ENCODE data around the gene OTOGL. TPM values are rescaled to one million over a fixed set of nuclear protein-coding genes. Genes with fewer than 3 reads are reported as not detected.

OTOGL gene
- polyA plus RNA-seq, 1 donor from 2014 or later = 0.33 TPM

DNA sequence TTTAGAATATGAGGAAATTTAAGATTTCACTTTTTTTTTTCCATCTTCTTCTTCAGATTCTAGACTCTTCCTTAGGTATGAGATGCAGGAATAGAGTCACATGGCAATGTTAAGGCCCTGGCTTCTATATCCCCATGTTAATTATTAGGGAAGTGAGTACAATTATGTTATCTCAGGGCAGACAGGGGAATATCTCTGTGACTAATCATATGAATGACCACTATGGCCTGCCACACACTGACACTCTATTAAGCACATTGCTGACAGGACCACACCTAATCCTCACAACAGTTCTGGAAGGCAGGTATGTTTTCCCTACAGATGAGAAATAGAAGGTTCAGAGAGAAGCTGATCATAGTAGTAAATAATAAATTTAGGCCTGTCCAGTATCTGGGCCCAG lies 275.3 kb downstream of the OTOGL start:
- Histone ChIP-seq H2AFZ (ENCODE audit: low read depth, low read length) (no peak overlapping the region), H3K9ac (ENCODE audit: low read length) (no peak overlapping the region), H3K36me3 (ENCODE audit: insufficient read depth, low read length) (no peaks in the 10 kb centered on the region), H3K27ac (ENCODE audit: low read length) (no peak overlapping the region), H3K27me3 (ENCODE audit: insufficient read depth, low read depth, low read length) (no peaks in the 10 kb centered on the region), H3F3A (ENCODE audit: insufficient read depth, low read length, poor library complexity, severe bottlenecking) (no peaks in the 10 kb centered on the region), H3K4me2 (ENCODE audit: low read length) (no peak overlapping the region), H3K4me3 (ENCODE audit: low read length) (no peak overlapping the region), H3K9me2 (ENCODE audit: insufficient read depth, low read length) (no peaks in the 10 kb centered on the region), H4K20me1 (ENCODE audit: insufficient read depth) (no peaks in the 10 kb centered on the region), H3K79me2 (replicated peaks; ENCODE audit: insufficient read depth, low read length) (no peaks in the 10 kb centered on the region), H3K9me3 (ENCODE audit: low read length) (no peaks in the 10 kb centered on the region)
- TF ChIP-seq POLR2AphosphoS5 (IDR thresholded peaks at IDR 0.05) (no peak), EP300 (conservative IDR thresholded peaks at IDR 0.05; ENCODE audit: poor library complexity, severe bottlenecking) (no peak), EZH2 (IDR thresholded peaks at IDR 0.05; ENCODE audit: borderline replicate concordance, insufficient read depth, low read length, poor library complexity, severe bottlenecking) (no peak), SMC3 (conservative IDR thresholded peaks at IDR 0.05; ENCODE audit: poor library complexity) (no peak), MXI1 (conservative IDR thresholded peaks at IDR 0.05; ENCODE audit: poor library complexity, severe bottlenecking) (no peak), RAD21 (conservative IDR thresholded peaks at IDR 0.05) (no peak), TAF1 (IDR thresholded peaks at IDR 0.05; ENCODE audit: low read depth) (no peak)
- TF ChIP-seq, protein P1, sequence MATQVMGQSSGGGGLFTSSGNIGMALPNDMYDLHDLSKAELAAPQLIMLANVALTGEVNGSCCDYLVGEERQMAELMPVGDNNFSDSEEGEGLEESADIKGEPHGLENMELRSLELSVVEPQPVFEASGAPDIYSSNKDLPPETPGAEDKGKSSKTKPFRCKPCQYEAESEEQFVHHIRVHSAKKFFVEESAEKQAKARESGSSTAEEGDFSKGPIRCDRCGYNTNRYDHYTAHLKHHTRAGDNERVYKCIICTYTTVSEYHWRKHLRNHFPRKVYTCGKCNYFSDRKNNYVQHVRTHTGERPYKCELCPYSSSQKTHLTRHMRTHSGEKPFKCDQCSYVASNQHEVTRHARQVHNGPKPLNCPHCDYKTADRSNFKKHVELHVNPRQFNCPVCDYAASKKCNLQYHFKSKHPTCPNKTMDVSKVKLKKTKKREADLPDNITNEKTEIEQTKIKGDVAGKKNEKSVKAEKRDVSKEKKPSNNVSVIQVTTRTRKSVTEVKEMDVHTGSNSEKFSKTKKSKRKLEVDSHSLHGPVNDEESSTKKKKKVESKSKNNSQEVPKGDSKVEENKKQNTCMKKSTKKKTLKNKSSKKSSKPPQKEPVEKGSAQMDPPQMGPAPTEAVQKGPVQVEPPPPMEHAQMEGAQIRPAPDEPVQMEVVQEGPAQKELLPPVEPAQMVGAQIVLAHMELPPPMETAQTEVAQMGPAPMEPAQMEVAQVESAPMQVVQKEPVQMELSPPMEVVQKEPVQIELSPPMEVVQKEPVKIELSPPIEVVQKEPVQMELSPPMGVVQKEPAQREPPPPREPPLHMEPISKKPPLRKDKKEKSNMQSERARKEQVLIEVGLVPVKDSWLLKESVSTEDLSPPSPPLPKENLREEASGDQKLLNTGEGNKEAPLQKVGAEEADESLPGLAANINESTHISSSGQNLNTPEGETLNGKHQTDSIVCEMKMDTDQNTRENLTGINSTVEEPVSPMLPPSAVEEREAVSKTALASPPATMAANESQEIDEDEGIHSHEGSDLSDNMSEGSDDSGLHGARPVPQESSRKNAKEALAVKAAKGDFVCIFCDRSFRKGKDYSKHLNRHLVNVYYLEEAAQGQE (IDR thresholded peaks at IDR 0.05; ENCODE audit: borderline replicate concordance) = no peak
- TF ChIP-seq, protein P2, sequence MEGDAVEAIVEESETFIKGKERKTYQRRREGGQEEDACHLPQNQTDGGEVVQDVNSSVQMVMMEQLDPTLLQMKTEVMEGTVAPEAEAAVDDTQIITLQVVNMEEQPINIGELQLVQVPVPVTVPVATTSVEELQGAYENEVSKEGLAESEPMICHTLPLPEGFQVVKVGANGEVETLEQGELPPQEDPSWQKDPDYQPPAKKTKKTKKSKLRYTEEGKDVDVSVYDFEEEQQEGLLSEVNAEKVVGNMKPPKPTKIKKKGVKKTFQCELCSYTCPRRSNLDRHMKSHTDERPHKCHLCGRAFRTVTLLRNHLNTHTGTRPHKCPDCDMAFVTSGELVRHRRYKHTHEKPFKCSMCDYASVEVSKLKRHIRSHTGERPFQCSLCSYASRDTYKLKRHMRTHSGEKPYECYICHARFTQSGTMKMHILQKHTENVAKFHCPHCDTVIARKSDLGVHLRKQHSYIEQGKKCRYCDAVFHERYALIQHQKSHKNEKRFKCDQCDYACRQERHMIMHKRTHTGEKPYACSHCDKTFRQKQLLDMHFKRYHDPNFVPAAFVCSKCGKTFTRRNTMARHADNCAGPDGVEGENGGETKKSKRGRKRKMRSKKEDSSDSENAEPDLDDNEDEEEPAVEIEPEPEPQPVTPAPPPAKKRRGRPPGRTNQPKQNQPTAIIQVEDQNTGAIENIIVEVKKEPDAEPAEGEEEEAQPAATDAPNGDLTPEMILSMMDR (IDR thresholded peaks at IDR 0.05; ENCODE audit: poor library complexity, severe bottlenecking) = no peak

- Histone ChIP-seq H3K27me3 (ENCODE audit: insufficient read depth, low read depth, low read length) (no peaks in the 10 kb centered on the region), H3K4me3 (ENCODE audit: low read length) (no peak overlapping the region), H3K79me2 (replicated peaks; ENCODE audit: insufficient read depth, low read length) (no peaks in the 10 kb centered on the region), H3K4me2 (ENCODE audit: low read length) (no peak overlapping the region), H3K9me2 (ENCODE audit: insufficient read depth, low read length) (no peaks in the 10 kb centered on the region), H4K20me1 (ENCODE audit: insufficient read depth) (no peaks in the 10 kb centered on the region), H3K27ac (ENCODE audit: low read length) (no peak overlapping the region), H3K9ac (ENCODE audit: low read length) (no peak overlapping the region), H2AFZ (ENCODE audit: low read depth, low read length) (no peak overlapping the region), H3F3A (ENCODE audit: insufficient read depth, low read length, poor library complexity, severe bottlenecking) (no peaks in the 10 kb centered on the region), H3K36me3 (ENCODE audit: insufficient read depth, low read length) (no peaks in the 10 kb centered on the region), H3K9me3 (ENCODE audit: low read length) (no peaks in the 10 kb centered on the region)
- TF ChIP-seq EZH2 (IDR thresholded peaks at IDR 0.05; ENCODE audit: borderline replicate concordance, insufficient read depth, low read length, poor library complexity, severe bottlenecking) (no peak), MXI1 (conservative IDR thresholded peaks at IDR 0.05; ENCODE audit: poor library complexity, severe bottlenecking) (no peak), EP300 (conservative IDR thresholded peaks at IDR 0.05; ENCODE audit: poor library complexity, severe bottlenecking) (no peak), TAF1 (IDR thresholded peaks at IDR 0.05; ENCODE audit: low read depth) (no peak), SMC3 (conservative IDR thresholded peaks at IDR 0.05; ENCODE audit: poor library complexity) (no peak), RAD21 (conservative IDR thresholded peaks at IDR 0.05) (no peak), POLR2AphosphoS5 (IDR thresholded peaks at IDR 0.05) (no peak)
- TF ChIP-seq, protein P1 (IDR thresholded peaks at IDR 0.05; ENCODE audit: borderline replicate concordance) = no peak
- TF ChIP-seq, protein P2 (IDR thresholded peaks at IDR 0.05; ENCODE audit: poor library complexity, severe bottlenecking) = no peak
Observed at GRCh38 chr12:80377140-80377794, 277.9 kb downstream of the OTOGL start.

Measured in neural cell (in vitro differentiated cells).